DLD1 (cell line): ENCODE data around the gene ANGPTL8.

Experiments
- in situ Hi-C: cut with HindIII; loops from 2 replicates; pipeline ENCODE4 v1.10.0; 2017; ENCODE audit warnings: low sequenced_read_pairs

The ANGPTL8 gene

GRCh38 chr19:11286312-11286974 lies 47.0 kb downstream of the ANGPTL8 start:
- in situ Hi-C loops: no loop called here

- in situ Hi-C loops: no loop called here
Observed at GRCh38 chr19:11288349-11288748, 48.9 kb downstream of the ANGPTL8 start.

- in situ Hi-C loops: no loop called here
Observed at GRCh38 chr19:11290256-11290655, 50.8 kb downstream of the ANGPTL8 start.

- in situ Hi-C loops: no loop called here
Observed at GRCh38 chr19:11291415-11291814, 52.0 kb downstream of the ANGPTL8 start.
